Mesodermal cell (in vitro differentiated cells): ENCODE data around the gene UNC50.
"Not testable (repeated sequence)": the region's sequence is repeated elsewhere in the genome, so short reads cannot be mapped to it uniquely, and the experiment has no call there.

Experiments used
- H3K27ac ChIP-seq: 2 replicates; pipeline ENCODE4 v1.7.0; 2013; ENCODE audit warnings: mild to moderate bottlenecking, low read depth, low read length, moderate library complexity; ENCODE audit not compliant: severe bottlenecking
- H3K36me3 ChIP-seq: 2 replicates; pipeline ENCODE4 v1.7.1; 2013; ENCODE audit warnings: mild to moderate bottlenecking, low read length, moderate library complexity; ENCODE audit not compliant: control insufficient read depth, insufficient read depth
- H3K4me1 ChIP-seq: one replicate; pipeline ENCODE4 v1.7.1; 2013; ENCODE audit warnings: mild to moderate bottlenecking, low read length; ENCODE audit not compliant: insufficient read depth, control insufficient read depth, poor library complexity, severe bottlenecking
- H3K4me3 ChIP-seq: 2 replicates; pipeline ENCODE4 v1.7.0; 2013; ENCODE audit warnings: low read length, control low read depth, mild to moderate bottlenecking; ENCODE audit not compliant: insufficient read depth, poor library complexity, severe bottlenecking; ENCODE audit errors: extremely low read depth
- H3K9me3 ChIP-seq: 2 replicates; pipeline ENCODE4 v1.7.1; 2013; ENCODE audit warnings: mild to moderate bottlenecking, low read length, moderate library complexity; ENCODE audit not compliant: control insufficient read depth
- WGBS, 2 experiments: methylation state at CpG; one replicate each; pipeline ENCODE4 v1.1.5; 2013; ENCODE audit warnings: missing lambda C conversion rate in 2 of 2; ENCODE audit not compliant: insufficient coverage in 2 of 2; 5-methylcytosine and 5-hydroxymethylcytosine counted together

The UNC50 gene

DNA sequence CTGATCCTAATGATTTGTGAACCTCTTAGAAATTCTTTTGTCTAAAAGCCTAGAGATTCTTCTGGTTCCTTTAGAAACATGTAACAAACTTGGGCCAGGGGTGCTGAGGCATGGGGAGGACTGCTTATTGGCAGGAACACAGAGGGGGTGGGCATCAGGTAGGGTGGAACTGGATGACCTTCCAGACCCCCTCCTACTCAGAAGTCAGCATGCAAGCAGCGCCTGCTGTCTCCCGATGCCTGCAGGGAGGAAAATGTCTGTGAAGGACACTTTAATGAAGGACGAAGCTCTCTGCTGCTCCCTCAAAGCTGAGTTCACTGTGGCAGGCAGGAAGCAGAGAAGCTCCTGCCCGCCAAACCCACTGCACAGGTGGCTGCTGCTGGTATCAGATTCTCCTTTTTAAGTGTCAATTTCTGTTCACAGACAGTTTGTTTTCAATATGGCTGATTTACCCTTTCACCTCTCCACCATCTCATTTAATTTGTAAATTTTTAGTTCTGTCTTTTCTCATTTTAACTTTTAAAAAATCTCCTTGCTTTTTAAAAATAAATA, 19.4 kb upstream of the UNC50 start:
- no peak overlapping the region for H3K4me3 ChIP-seq
- WGBS, 2 experiments, result 80 to 93% methylated on average over 4 of the region's 4 CpGs
- H3K9me3 ChIP-seq, result no peaks in the 10 kb centered on the region
- H3K27ac ChIP-seq, result no peak overlapping the region
- H3K36me3 ChIP-seq, result peaks cover 39% of the 10 kb centered on the region
- H3K4me1 ChIP-seq, result peaks cover 5% of the 10 kb centered on the region

DNA sequence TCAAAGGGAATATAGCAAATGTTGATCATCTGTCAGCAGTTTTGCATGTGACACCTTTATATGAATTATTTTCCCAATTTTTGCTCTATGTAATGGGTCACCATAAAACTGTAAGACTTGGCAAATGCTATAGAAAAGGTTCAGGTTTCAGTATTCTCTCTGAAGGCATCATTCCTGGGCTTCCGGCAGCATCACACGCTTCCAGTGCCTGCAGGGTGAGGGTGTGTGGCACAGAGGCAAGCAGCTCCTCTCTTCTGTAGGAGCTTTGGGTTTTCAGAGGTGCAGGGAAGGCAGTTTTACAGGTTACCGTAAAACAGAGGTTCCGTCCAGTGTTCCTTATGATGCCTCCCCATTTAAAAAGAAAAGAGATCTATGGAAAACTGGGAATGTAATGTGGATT, 18.9 kb upstream of the UNC50 start:
- Histone ChIP-seq H3K9me3 (no peaks in the 10 kb centered on the region), H3K27ac (no peak overlapping the region), H3K36me3 (peaks cover 41% of the 10 kb centered on the region), H3K4me1 (peaks cover 5% of the 10 kb centered on the region), H3K4me3 (no peak overlapping the region)
- WGBS, 2 experiments, result 92 to 100% methylated on average over 2 to 4 of the region's 4 CpGs

DNA sequence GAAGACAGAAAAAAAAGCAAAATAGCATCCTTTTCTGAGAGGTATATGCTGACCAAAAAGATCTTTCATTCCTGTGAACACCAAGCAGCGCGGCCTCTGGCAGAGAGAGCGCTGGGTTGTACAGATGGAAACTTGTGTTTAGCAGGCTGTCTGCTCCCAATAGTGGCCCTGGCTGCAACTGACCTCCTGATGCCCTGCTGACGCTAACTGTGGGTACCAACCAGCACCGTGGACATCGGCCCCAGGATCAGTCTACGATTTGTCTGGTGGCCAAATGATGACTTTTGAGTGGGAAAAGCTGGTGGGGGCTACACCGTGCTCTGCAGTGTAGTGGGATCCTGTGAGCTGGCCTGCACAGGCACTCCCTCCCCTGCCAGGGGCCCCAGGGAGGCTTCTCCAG, 15.8 kb upstream of the UNC50 start:
- H3K36me3 ChIP-seq, result peaks cover 33% of the 10 kb centered on the region
- no peaks in the 10 kb centered on the region for H3K9me3 ChIP-seq
- WGBS, 2 experiments, result 90 to 99% methylated on average over 7 to 8 of the region's 8 CpGs
- H3K4me1 ChIP-seq, result peaks cover 5% of the 10 kb centered on the region
- no peak overlapping the region for H3K4me3 ChIP-seq
- no peak overlapping the region for H3K27ac ChIP-seq

DNA sequence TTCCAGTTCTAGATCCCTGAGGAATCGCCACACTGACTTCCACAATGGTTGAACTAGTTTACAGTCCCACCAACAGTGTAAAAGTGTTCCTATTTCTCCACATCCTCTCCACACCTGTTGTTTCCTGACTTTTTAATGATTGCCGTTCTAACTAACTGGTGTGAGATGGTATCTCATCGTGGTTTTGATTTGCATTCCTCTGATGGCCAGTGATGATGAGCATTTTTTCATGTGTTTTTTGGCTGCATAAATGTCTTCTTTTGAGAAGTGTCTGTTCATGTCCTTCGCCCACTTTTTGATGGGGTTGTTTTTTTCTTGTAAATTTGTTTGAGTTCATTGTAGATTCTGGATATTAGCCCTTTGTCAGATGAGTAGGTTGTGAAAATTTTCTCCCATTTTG, 13.7 kb upstream of the UNC50 start:
- H3K27ac ChIP-seq, H3K4me1 ChIP-seq, H3K9me3 ChIP-seq, H3K4me3 ChIP-seq: not testable (repeated sequence)
- no CpG with 5 or more reads among the region's 4 CpGs for WGBS, 2 experiments
- H3K36me3 ChIP-seq, result peaks cover 41% of the 10 kb centered on the region

- H3K4me3 ChIP-seq, result no peak overlapping the region
- no peaks in the 10 kb centered on the region for H3K9me3 ChIP-seq
- H3K4me1 ChIP-seq, result no peaks in the 10 kb centered on the region
- no CpG with 5 or more reads among the region's 1 CpG for WGBS, 2 experiments
- H3K36me3 ChIP-seq, result peaks cover 51% of the 10 kb centered on the region
- H3K27ac ChIP-seq, result no peak overlapping the region
Measured at GRCh38 chr2:98598781-98599428, 9.5 kb upstream of the UNC50 start.

GRCh38 chr2:98601532-98602132, 6.8 kb upstream of the UNC50 start:
- WGBS, 2 experiments, result 50 to 80% methylated on average over 1 to 2 of the region's 3 CpGs
- Histone ChIP-seq H3K4me1 (no peaks in the 10 kb centered on the region), H3K9me3 (no peaks in the 10 kb centered on the region), H3K4me3 (no peak overlapping the region), H3K27ac (no peak overlapping the region), H3K36me3 (peaks cover 45% of the 10 kb centered on the region)

- Histone ChIP-seq H3K9me3 (no peaks in the 10 kb centered on the region), H3K36me3 (peaks cover 31% of the 10 kb centered on the region), H3K27ac (no peak overlapping the region), H3K4me3 (no peak overlapping the region), H3K4me1 (peaks cover 2% of the 10 kb centered on the region)
- WGBS, 2 experiments, result 94 to 100% methylated on average over 1 to 2 of the region's 2 CpGs
Measured at GRCh38 chr2:98604547-98604946, 3.8 kb upstream of the UNC50 start.

- peaks cover 28% of the 10 kb centered on the region for H3K36me3 ChIP-seq
- no peak overlapping the region for H3K4me3 ChIP-seq
- H3K9me3 ChIP-seq, result no peaks in the 10 kb centered on the region
- peaks cover 7% of the 10 kb centered on the region for H3K4me1 ChIP-seq
- H3K27ac ChIP-seq, result no peak overlapping the region
- 100% methylated on average over 1 to 3 of the region's 3 CpGs for WGBS, 2 experiments
Measured at GRCh38 chr2:98605076-98605475, 3.3 kb upstream of the UNC50 start.

DNA sequence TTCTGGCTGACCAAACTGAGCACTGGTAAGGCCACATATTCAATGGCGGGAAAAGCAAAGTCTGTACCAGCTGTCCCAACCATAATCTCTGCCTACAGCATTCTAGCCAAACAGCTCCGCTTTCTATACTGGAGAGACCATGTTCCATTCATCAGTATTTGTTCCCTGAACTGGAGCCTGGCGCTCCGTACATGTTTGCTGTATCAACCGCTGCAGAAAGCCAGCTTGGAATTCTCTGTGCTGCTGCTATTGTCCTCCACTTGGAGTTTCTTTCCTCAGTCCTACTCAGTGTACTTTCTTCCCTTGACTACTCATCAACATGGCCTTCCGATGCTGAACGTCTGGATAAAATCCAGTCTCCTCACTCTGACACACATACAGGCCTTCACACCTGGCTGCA, 2.0 kb upstream of the UNC50 start:
- Histone ChIP-seq H3K4me3 (no peak overlapping the region), H3K9me3 (no peaks in the 10 kb centered on the region), H3K4me1 (peaks cover 8% of the 10 kb centered on the region), H3K27ac (no peak overlapping the region), H3K36me3 (peaks cover 34% of the 10 kb centered on the region)
- WGBS, 2 experiments, result 89 to 97% methylated on average over 7 of the region's 7 CpGs

DNA sequence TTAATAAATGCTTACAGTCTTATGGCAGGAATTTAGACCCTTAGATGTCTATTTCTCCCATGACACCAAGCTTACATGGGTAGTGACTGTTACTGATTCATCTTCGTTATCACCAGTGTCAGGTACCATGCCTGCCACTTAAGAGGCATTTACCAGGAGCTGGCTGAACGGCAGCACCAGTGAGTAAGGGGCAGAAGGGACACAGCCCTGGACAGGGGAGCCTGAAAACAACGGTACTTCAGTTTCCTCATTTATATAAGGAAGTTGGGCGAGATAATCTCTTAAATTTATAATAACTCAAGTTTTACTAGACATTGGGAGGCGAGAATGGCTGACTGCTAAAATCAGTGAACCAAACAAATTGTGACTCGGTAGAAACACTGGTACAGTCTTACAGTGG, 1.3 kb upstream of the UNC50 start:
- no peaks in the 10 kb centered on the region for H3K9me3 ChIP-seq
- H3K36me3 ChIP-seq, result peaks cover 37% of the 10 kb centered on the region
- H3K4me1 ChIP-seq, result peaks cover 8% of the 10 kb centered on the region
- H3K4me3 ChIP-seq, result peak overlapping the region; percentile 94
- no peak overlapping the region for H3K27ac ChIP-seq
- 79 to 85% methylated on average over 4 of the region's 6 CpGs for WGBS, 2 experiments

- Histone ChIP-seq H3K27ac (peak overlapping the region; percentile 93), H3K9me3 (no peaks in the 10 kb centered on the region), H3K4me3 (peak overlapping the region; percentile 94), H3K4me1 (peaks cover 8% of the 10 kb centered on the region), H3K36me3 (peaks cover 36% of the 10 kb centered on the region)
- 0 to 10% methylated on average over 3 to 5 of the region's 7 CpGs for WGBS, 2 experiments
Measured at GRCh38 chr2:98607741-98608115, 661 bp upstream of the UNC50 start.
